ENCODE measurements around the gene MBD4.

The MBD4 gene

GRCh38 chr3:129474984-129475804 is 35.4 kb upstream of the MBD4 start:
- POLR2A ChIA-PET: no interaction called here
- CTCF ChIA-PET: interaction anchor here (0.6 to 2.4 kb wide), 7 partner anchors 10 to 460 kb away, joined by 3 to 9 read pairs (median 6); partner anchors contain the start of gene MBD4
- TF ChIP-seq CTCF (IDR thresholded peaks at IDR 0.05; ENCODE audit: insufficient read depth, low read length, missing control alignments): no peak

GRCh38 chr3:129473769-129474152 is 34.0 kb upstream of the MBD4 start:
- H3K4me3 ChIP-seq (ENCODE audit: low read depth, low read length): no peak overlapping the region
- POLR2A ChIA-PET: no interaction called here
- CTCF ChIA-PET: interaction anchor here (1.0 kb wide), 1 partner anchor 19 kb away, joined by 3 read pairs; no protein-coding TSS in a partner anchor
- no peak for TF ChIP-seq CTCF (IDR thresholded peaks at IDR 0.05; ENCODE audit: insufficient read depth, low read length, missing control alignments)
- no peak for DNase-seq (ENCODE audit: low read depth, low spot score)

More at GRCh38 chr3:129474984-129475804, 35.4 kb upstream of the MBD4 start:
- H3K4me3 ChIP-seq (ENCODE audit: low read depth, low read length): no peak overlapping the region
- DNase-seq (ENCODE audit: low read depth, low spot score): no peak

- ChIA-PET POLR2A (no interaction called here), CTCF (interaction anchor here (1.0 to 1.3 kb wide), 3 partner anchors 7 to 19 kb away, joined by 3 to 5 read pairs (median 4); no protein-coding TSS in a partner anchor)
- H3K4me3 ChIP-seq (ENCODE audit: low read depth, low read length): no peak overlapping the region
- no peak for TF ChIP-seq CTCF (IDR thresholded peaks at IDR 0.05; ENCODE audit: insufficient read depth, low read length, missing control alignments)
- DNase-seq (ENCODE audit: low read depth, low spot score): no peak
These were observed 33.5 kb upstream of the MBD4 start for GRCh38 chr3:129473067-129473768.

GRCh38 chr3:129470861-129471260 is 31.1 kb upstream of the MBD4 start:
- ChIA-PET CTCF (no interaction called here), POLR2A (no interaction called here)
- no peak for TF ChIP-seq CTCF (IDR thresholded peaks at IDR 0.05; ENCODE audit: insufficient read depth, low read length, missing control alignments)
- no peak overlapping the region for H3K4me3 ChIP-seq (ENCODE audit: low read depth, low read length)
- DNase-seq (ENCODE audit: low read depth, low spot score): no peak

- TF ChIP-seq CTCF (IDR thresholded peaks at IDR 0.05; ENCODE audit: insufficient read depth, low read length, missing control alignments): no peak
These were observed 29.3 kb upstream of the MBD4 start for GRCh38 chr3:129469026-129469425.

GRCh38 chr3:129467932-129468331 is 28.2 kb upstream of the MBD4 start:
- TF ChIP-seq CTCF (IDR thresholded peaks at IDR 0.05; ENCODE audit: insufficient read depth, low read length, missing control alignments): no peak
- H3K4me3 ChIP-seq (ENCODE audit: low read depth, low read length): no peak overlapping the region
- DNase-seq (ENCODE audit: low read depth, low spot score): no peak
- CTCF ChIA-PET: interaction anchor here (0.7 kb wide), 1 partner anchor 10 kb away, joined by 3 read pairs; no protein-coding TSS in a partner anchor
- POLR2A ChIA-PET: no interaction called here

More at GRCh38 chr3:129469026-129469425, 29.3 kb upstream of the MBD4 start:
- ChIA-PET POLR2A (no interaction called here), CTCF (interaction anchor here (1.6 kb wide), 1 partner anchor 21 kb away, joined by 7 read pairs; no protein-coding TSS in a partner anchor)
- no peak for DNase-seq (ENCODE audit: low read depth, low spot score)
- H3K4me3 ChIP-seq (ENCODE audit: low read depth, low read length): no peak overlapping the region
